ENCODE data around the gene NRGN. TPM values are rescaled to one million over a fixed set of nuclear protein-coding genes. Genes with fewer than 3 reads are reported as not detected.

The NRGN gene
- 0.28 and 0.77 TPM in 2 replicates for total RNA-seq

GRCh38 chr11:124739479-124740276 lies at the start of gene NRGN:
NRGN (plus strand) TSS chr11:124739942; CDS start chr11:124740085, 143 bp downstream.

GRCh38 chr11:124751741-124752470 lies 12.2 kb downstream of the NRGN start, which contains the start of gene VSIG2:
VSIG2 (minus strand) TSS chr11:124752255; CDS start chr11:124752137, 118 bp downstream.

DNA sequence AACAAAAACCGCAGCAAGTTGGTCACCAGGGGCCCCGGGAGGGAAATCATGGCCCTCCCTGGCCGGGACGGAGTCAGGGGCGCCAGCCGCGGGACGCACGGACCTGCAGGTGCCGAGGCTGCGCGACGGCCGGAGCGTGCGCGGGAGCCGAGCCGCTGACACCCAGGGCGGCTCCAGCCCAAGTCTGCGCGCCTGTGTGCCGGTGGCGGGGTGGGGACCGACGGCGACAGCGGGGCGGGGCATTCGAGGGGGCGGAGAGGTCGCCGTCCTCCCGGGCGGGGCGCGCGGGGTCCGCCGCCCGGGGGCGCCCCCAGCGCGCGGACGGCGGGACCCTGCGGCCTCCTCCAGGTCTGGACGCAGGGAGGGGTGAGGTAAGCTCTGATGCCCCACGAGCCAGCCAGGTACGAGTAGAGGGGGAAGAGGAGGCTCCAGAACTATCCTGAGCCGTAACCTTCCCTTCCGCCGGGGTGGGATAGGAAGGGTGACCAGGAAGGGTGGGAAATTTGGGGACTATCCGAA lies 22.4 kb downstream of the NRGN start, which contains the start of gene ESAM:
TSS of gene ESAM (minus strand) at position 186 of the 519 bp plus-strand sequence. CDS start at position 50, 136 bp downstream.

Other genes with a start within 250 kb of the NRGN start
- gene OR8B12, start 196.3 kb upstream of the NRGN start, total RNA-seq: not detected in 2 replicates
- gene OR8A1, start 169.9 kb upstream of the NRGN start, total RNA-seq: not detected in 2 replicates
- gene PANX3, start 128.5 kb upstream of the NRGN start, total RNA-seq: not detected in 2 replicates
- gene TBRG1, start 117.1 kb upstream of the NRGN start, total RNA-seq: 23.6 and 28.2 TPM in 2 replicates
- gene SIAE, start 66.2 kb upstream of the NRGN start, total RNA-seq: 7.1 and 18.6 TPM in 2 replicates
- gene SPA17, start 66.0 kb upstream of the NRGN start, total RNA-seq: 8.2 and 13.0 TPM in 2 replicates
- gene VSIG2, start 12.3 kb downstream of the NRGN start, total RNA-seq: not detected in 2 replicates
- 2.5 and 7.1 TPM in 2 replicates for gene ESAM, start 22.3 kb downstream of the NRGN start, total RNA-seq
- gene MSANTD2, start 60.5 kb downstream of the NRGN start, total RNA-seq: 8.5 and 8.8 TPM in 2 replicates
- gene ROBO3, start 125.5 kb downstream of the NRGN start, total RNA-seq: 6.1 and 6.2 TPM in 2 replicates
- gene ROBO4, start 157.9 kb downstream of the NRGN start, total RNA-seq: 1.1 and 6.9 TPM in 2 replicates
- gene HEPN1, start 179.3 kb downstream of the NRGN start, total RNA-seq: not detected in 2 replicates
- gene HEPACAM, start 196.1 kb downstream of the NRGN start, total RNA-seq: not detected in 2 replicates
- 0.85 and 3.6 TPM in 2 replicates for gene CCDC15, start 214.3 kb downstream of the NRGN start, total RNA-seq

Measured in regular cardiac myocyte (primary cell).